CD4-positive, alpha-beta T cell treated with Interferon gamma for 1 hour (primary cell): ENCODE results near the gene GPR17.
A peak's percentile ranks its signal among the peaks of the same experiment; 100 is the strongest.

Source experiments
- DNase-seq: peaks from one replicate; pipeline ENCODE4 v3.0.0-alpha.2; 2020

GPR17 gene

GRCh38 chr2:127643439-127644065, 2.4 kb upstream of the GPR17 start:
- no peak for DNase-seq

DNA sequence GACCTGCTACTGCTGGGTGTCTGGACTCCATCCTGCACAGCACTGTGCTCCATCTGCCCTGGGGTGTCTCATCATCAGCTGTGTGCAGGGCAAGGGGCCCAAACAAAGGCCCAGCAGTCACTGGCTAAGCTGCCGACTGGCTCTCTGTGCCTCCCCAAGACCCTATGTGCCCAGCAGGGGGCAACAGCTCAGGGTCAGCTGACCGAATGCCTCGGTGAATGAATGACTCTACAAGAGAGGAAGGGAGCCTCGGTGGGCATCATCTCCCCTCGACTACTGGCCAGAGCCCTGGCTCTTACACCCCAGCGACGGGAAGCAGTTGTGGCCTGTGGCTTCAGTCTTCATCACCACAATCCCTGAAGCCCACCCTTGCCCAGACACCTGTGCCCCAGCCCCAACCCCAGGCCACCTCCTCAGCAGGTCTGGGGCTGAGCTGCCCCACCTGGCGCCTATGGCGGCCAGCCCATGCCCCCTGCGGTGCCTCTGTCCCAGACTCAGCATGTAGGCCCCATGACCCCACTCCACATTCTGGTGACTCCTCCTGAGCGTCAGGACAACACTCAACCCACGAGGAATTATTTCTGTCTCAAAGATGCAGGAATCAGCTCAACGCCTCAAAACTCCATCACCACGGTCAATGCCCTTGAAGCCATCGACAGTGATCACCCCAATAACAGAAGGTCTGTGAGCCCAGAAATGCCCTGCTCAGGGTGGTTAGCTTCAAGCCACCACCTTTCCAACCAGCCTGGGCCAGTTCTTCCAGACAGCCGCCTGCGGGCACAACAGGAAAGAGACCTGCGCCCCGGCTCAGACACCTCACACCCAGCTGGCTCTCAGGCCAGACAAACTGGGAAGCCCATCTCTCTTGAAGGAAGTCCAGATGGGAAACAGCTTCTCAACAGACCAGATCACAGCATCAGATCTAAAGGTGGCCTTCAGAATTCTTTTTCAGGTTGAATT, 1.6 kb upstream of the GPR17 start:
- no peak for DNase-seq

DNA sequence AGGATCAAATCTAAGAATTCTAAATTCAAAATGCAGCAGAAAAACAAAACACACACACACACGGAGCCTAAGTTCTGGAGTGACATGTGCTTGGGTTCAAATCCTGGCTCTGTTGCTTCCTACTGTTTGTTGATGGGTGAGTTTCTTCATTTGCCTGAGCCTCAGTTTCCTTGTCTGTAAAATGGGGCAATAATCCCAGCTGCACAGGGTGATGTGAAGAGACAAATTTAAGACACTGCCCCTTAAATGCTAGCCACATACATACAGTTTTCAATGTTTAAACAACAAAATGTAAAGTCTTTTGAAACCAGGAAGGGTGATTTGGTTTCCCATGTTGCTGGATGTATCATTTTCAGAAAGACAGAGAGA, 943 bp upstream of the GPR17 start:
- no peak for DNase-seq

- DNase-seq = no peak
Observed at GRCh38 chr2:127646487-127647241, 711 bp downstream of the GPR17 start.

- DNase-seq = no peak
Observed at GRCh38 chr2:127647242-127648190, 1.6 kb downstream of the GPR17 start.

DNA sequence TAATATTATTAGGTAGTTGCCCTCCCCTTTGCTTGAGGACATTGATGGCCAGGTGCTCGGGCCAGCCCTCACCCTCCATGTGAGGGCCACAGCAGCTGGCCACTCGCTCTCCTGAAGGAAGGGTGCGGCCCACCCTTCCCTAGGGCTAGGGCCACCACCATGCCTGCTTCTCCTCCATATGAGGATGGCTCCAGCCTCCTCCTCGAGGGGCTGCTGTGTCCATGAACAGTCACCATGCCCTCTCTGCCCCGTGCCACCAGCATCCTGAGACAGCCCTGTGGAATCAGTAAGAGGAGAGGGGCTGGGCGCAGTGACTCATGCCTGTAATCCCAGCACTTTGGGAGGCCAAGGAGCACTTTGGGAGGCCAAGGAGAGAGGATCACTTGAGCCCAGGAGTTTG, 2.4 kb downstream of the GPR17 start:
- DNase-seq = no peak

- no peak for DNase-seq
Observed at GRCh38 chr2:127649100-127649611, 3.2 kb downstream of the GPR17 start.

- DNase-seq = peak; percentile 73
Observed at GRCh38 chr2:127649684-127650040, 3.7 kb downstream of the GPR17 start.

DNA sequence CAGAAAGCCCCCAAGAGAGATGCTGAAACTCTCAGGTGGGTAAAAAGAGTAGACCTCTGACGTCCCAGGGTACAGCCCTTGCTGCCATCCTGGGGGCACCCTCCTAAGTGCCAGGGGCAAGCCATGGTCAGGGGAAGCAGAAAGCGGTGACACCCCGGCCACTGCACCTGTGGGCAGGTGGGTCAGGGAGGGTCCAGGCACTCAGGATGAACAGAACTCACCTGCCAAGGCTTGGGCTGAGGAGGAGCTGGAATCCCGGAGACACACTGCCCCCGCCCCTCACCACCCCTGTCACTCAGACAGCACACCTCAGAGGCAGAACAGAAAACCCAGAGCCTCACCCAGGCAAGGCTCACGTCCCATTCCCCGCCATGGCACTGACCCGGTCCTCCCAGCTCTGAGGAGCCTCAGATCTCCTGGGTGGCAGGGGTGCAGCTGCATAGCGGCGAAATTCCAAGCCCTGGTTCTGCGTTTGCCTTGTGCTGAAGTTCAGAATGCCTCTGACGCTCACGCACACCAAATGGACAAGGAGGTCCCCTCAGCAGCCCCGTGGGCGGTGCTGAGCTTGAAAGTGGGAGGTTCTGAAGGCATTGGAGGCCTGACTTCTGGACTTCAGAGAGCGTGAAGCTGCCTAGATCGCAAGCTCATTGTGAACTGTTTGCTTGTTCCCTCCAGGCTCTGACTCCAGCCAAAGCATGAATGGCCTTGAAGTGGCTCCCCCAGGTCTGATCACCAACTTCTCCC, 4.3 kb downstream of the GPR17 start:
- no peak for DNase-seq

DNA sequence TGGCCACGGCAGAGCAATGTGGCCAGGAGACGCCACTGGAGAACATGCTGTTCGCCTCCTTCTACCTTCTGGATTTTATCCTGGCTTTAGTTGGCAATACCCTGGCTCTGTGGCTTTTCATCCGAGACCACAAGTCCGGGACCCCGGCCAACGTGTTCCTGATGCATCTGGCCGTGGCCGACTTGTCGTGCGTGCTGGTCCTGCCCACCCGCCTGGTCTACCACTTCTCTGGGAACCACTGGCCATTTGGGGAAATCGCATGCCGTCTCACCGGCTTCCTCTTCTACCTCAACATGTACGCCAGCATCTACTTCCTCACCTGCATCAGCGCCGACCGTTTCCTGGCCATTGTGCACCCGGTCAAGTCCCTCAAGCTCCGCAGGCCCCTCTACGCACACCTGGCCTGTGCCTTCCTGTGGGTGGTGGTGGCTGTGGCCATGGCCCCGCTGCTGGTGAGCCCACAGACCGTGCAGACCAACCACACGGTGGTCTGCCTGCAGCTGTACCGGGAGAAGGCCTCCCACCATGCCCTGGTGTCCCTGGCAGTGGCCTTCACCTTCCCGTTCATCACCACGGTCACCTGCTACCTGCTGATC, 4.9 kb downstream of the GPR17 start:
- no peak for DNase-seq

- no peak for DNase-seq
Observed at GRCh38 chr2:127651381-127651809, 5.4 kb downstream of the GPR17 start.

GRCh38 chr2:127651971-127652550, 6.1 kb downstream of the GPR17 start:
- DNase-seq = no peak

GRCh38 chr2:127652786-127653357, 6.9 kb downstream of the GPR17 start:
- no peak for DNase-seq

GRCh38 chr2:127653421-127654083, 7.6 kb downstream of the GPR17 start:
- DNase-seq = no peak

- no peak for DNase-seq
Observed at GRCh38 chr2:127654084-127654837, 8.3 kb downstream of the GPR17 start.

- DNase-seq = no peak
Observed at GRCh38 chr2:127654838-127655175, 8.9 kb downstream of the GPR17 start.

DNA sequence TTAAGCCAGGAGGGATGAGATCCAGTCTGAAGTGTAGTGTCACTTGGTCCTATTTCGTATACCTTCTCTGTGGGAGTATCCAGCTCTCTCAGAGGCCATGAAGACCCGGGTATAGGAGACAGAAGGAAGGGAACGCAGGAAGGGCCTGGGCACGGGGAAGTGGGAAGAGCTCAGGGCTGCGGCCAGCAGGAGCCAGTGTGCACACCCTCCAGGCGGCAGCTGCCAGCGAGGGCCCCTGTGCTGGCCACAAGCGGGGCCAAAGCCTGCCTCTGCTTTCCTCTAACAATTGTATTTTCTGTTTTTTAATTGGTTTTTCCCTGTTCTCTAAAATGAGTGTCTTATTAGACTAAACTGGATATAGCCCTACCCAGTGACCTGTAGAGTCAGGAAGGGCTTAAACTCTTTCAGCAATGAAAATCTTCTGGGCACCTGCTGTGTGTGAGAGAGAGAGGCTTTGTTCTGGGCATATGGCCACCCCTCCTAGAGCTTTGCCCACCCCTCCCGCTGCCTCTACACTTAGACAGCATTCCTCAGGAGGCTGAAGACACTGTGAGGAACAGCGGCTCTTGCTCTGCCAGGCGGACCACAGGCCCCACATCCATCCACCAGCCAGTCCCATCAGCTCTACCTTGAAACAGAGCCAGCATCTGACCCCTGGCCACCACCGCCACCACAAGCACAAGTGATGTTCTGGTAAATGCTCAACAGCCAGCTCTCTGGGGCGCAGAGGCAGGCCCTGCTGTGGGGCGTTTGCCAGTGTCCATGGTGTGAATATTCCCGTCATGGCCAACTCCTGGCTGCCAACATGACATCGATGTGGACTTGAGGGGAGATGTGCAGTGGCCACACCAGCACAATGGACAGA, 9.5 kb downstream of the GPR17 start:
- DNase-seq = no peak
